Right lobe of liver (tissue), 6 donors: ENCODE results near the gene P4HA2. TPM values are rescaled to one million over a fixed set of nuclear protein-coding genes. Genes with fewer than 3 reads are reported as not detected.

Experiments
- ATAC-seq, 4 donors: fragments of 200-7000 bp; cut with Tn5 transposase; one replicate each; pipeline ENCODE4 v1.9.1; 2020; ENCODE audit warnings: mild to moderate bottlenecking in 4 of 4, moderate library complexity in 4 of 4
- DNase-seq, 3 donors: peaks; one replicate each; pipeline ENCODE4 v3.0.0-alpha.2; 2020
- H3K27ac ChIP-seq, 3 donors: fragments of 200-600 bp; one replicate each; pipeline ENCODE4 v1.8.0; 2022
- H3K27me3 ChIP-seq, 2 donors: fragments of 200-600 bp; one replicate each; pipeline ENCODE4 v1.8.0; 2022
- H3K36me3 ChIP-seq, 4 donors: fragments of 200-600 bp; sonication (generic) in 1 of 4; one replicate each; pipeline versions ENCODE4 v1.5.1 to v1.8.0; 2017 to 2022; ENCODE audit warnings: control low read depth in 1 of 4
- H3K4me1 ChIP-seq, 4 donors: fragments of 200-600 bp; sonication (generic) in 1 of 4; one replicate each; pipeline versions ENCODE4 v1.5.1 to v1.8.0; 2017 to 2022; ENCODE audit warnings: control low read depth in 1 of 4
- H3K4me3 ChIP-seq, 3 donors: fragments of 200-600 bp; one replicate each; pipeline ENCODE4 v1.8.0; 2022
- H3K9me3 ChIP-seq, 4 donors: fragments of 200-600 bp; sonication (generic) in 1 of 4; one replicate each; pipeline versions ENCODE4 v1.5.1 to v1.8.0; 2017 to 2022; ENCODE audit warnings: control low read depth in 1 of 4
- CTCF ChIP-seq, 4 donors: fragments of 200-600 bp in 3 of 4; fragments of 450-650 bp in 1 of 4; IDR thresholded peaks; one replicate each; pipeline versions ENCODE4 v1.5.1 to v1.8.0; 2016 to 2022; ENCODE audit warnings: antibody characterized with exemption in 4 of 4, mild to moderate bottlenecking in 2 of 4
- POLR2A ChIP-seq: fragments of 450-650 bp; IDR thresholded peaks from one replicate; pipeline ENCODE4 v1.6.1; 2017; ENCODE audit warnings: antibody characterized with exemption, mild to moderate bottlenecking
- WGBS: methylation state at CpG from one replicate; pipeline ENCODE4 v1.1.6; 2018; ENCODE audit warnings: low coverage, low lambda C conversion rate; ENCODE audit not compliant: insufficient coverage; ENCODE audit errors: missing lambda C conversion rate; 5-methylcytosine and 5-hydroxymethylcytosine counted together
- intact Hi-C, 2 donors: fragments of 100-400 bp; cut with DNase I; formaldehyde crosslinking; loops; one replicate each; pipeline versions ENCODE4 v1.11.2 to v1.14.1; 2022
- total RNA-seq, 6 experiments: library from RNA; depleted of rRNA in 2 of 6; stranded (reverse); fragments of >200 nt in 2 of 6; fragmentation: NEBNext Ultra II Directional in 3 of 6; extraction: Animal tissue kit (Norgen Biotek cat#: 25700) in 3 of 6; gene quantifications; one replicate each; pipeline versions ENCODE4 v1.1.0 to v1.2.4, GENCODE V29; 2016 to 2023
- donor health status: DM: no; HTN: yes; CAD: no.
- donor health status: DM: no; HTN: no; CAD: no.
- donor health status: DM: no; HTN: no; CAD: no.
- donor health status: DM: no; HTN: yes; CAD: no.
- donor health status: DM: no; HTN: yes; CAD: no.

The P4HA2 gene
- total RNA-seq, 6 experiments from 2014 or later = 11.5 to 23.2 (median 16.5) TPM

- intact Hi-C loops = no loop called here
- Histone ChIP-seq H3K9me3 (no peaks in the 10 kb centered on the region), H3K4me1 (peaks cover 0 to 7% (median 0%) of the 10 kb centered on the region in 4 donors), H3K36me3 (peaks cover 0 to 10% (median 0%) of the 10 kb centered on the region in 4 donors), H3K27ac (no peak overlapping the region), H3K4me3 (no peak overlapping the region), H3K27me3 (no peaks in the 10 kb centered on the region)
- no peak for ATAC-seq
- TF ChIP-seq POLR2A = no peak
- no peak for TF ChIP-seq CTCF (IDR thresholded peaks at IDR 0.05)
- DNase-seq = no peak
- WGBS = 82% methylated on average over 3 of the region's 5 CpGs
These were observed 28.5 kb downstream of the P4HA2 start for GRCh38 chr5:132199116-132199680.

GRCh38 chr5:132198571-132198970, 29.1 kb downstream of the P4HA2 start:
- no peak for ATAC-seq
- Histone ChIP-seq H3K27ac (no peak overlapping the region), H3K27me3 (no peaks in the 10 kb centered on the region), H3K4me1 (peaks cover 0 to 5% (median 0%) of the 10 kb centered on the region in 4 donors), H3K4me3 (no peak overlapping the region), H3K36me3 (peaks cover 0 to 10% (median 0%) of the 10 kb centered on the region in 4 donors), H3K9me3 (no peaks in the 10 kb centered on the region)
- no CpG with 5 or more reads among the region's 5 CpGs for WGBS
- no peak for DNase-seq
- TF ChIP-seq POLR2A = no peak
- TF ChIP-seq CTCF (IDR thresholded peaks at IDR 0.05) = no peak
- intact Hi-C loops = no loop called here

- intact Hi-C loops = no loop called here
- ATAC-seq = no peak
- Histone ChIP-seq H3K36me3 (peaks cover 0 to 15% (median 0%) of the 10 kb centered on the region in 4 donors), H3K27ac (no peak overlapping the region), H3K4me3 (no peak overlapping the region), H3K9me3 (no peaks in the 10 kb centered on the region), H3K27me3 (no peaks in the 10 kb centered on the region), H3K4me1 (no peaks in the 10 kb centered on the region)
- DNase-seq = no peak
- WGBS = no CpG with 5 or more reads among the region's 1 CpG
- TF ChIP-seq CTCF (IDR thresholded peaks at IDR 0.05) = no peak
- no peak for TF ChIP-seq POLR2A
These were observed 31.9 kb downstream of the P4HA2 start for GRCh38 chr5:132195727-132196126.

GRCh38 chr5:132193165-132193694, 34.4 kb downstream of the P4HA2 start:
- Histone ChIP-seq H3K4me1 (no peaks in the 10 kb centered on the region), H3K4me3 (no peak overlapping the region), H3K27me3 (no peaks in the 10 kb centered on the region), H3K9me3 (no peaks in the 10 kb centered on the region), H3K27ac (no peak overlapping the region), H3K36me3 (peaks cover 0 to 10% (median 0%) of the 10 kb centered on the region in 4 donors)
- ATAC-seq = peak; percentile 37 to 78 (median 52)
- DNase-seq = no peak
- 62% methylated on average over 2 of the region's 2 CpGs for WGBS
- intact Hi-C loops = no loop called here
- TF ChIP-seq POLR2A (no peak), CTCF (IDR thresholded peaks at IDR 0.05) (no peak)
